GM19025 (cell line): ENCODE data around the gene PPARG.

Source experiments
- ATAC-seq: cut with Tn5 transposase; IDR thresholded peaks from one replicate; pipeline ENCODE4 v1.9.1; 2021; ENCODE audit warnings: mild to moderate bottlenecking, low read depth, moderate library complexity; ENCODE audit not compliant: unreplicated experiment

PPARG gene

DNA sequence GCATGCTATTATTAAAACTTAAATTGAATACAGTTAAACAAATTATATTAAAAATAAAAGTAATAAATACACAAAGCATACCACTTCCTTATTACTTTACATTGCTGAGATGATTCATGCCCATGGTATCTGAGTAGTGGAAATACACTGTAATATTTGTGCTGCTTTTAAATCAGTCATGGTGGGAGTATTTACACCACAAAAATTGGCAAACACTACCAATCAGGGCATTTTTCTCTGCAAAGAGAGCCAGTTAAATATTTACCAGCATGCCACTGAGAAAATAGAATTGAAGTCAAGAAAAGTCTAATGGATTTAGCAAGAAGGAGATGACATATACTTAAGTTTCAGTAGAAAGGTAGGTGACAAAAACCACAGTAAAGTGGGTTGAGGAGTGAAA, 19.6 kb downstream of the PPARG start:
- ATAC-seq = no peak

DNA sequence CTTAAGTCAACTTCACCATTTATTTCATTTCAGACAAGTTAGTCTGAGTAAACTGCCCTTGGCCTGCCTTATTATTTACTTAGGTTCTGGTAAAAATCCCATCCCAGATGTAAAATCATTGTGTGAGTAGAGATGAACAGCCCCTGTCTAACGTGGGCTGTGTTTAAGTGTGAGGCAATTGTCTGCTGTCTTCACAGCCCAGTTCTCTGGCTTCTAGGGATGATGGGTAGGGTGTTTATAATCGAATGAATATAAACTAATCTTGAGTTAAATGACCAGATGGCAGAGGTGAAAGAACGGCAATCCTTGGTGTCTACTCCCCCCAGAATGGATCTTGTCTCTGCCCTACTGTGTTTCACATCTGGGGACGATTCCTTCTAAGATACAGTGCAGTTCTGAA, 20.8 kb downstream of the PPARG start:
- ATAC-seq = no peak

DNA sequence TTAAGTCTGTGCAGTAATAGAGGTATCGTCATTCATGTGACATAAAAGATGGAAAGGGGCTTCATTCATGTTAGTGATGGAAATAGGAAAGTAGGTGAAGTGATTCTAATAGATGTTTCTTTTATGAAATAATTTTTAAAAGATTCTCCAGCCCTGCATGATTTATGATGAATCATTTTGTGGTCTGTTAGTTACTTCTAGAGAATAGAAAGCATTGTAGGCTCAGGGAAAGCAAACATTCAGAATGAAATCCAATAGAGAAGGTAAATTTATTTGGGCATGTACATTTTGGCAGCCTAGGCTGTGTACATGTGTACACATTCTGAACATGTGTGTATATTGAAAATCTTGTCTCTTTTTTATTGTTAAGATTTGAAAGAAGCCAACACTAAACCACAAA, 23.1 kb downstream of the PPARG start:
- ATAC-seq = no peak

DNA sequence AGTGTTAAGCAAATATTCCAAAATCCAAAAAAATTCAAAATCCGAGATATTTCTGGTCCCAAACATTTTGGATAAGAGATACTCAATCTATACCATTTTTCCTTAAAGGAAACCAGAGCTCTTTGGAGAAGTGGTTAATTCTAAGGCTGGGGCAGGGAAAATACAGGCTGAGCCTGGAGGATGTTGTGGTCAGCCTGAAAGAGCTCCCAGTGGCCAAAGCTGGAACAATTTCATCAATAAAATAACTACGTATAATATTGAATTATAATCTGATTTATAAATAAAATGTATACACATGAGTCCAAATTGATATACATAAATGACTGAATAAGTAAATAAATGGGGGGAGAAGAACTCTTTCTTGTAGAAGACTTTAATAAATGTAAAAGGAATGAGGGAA, 24.6 kb downstream of the PPARG start:
- ATAC-seq = no peak

- no peak for ATAC-seq
These were observed 27.4 kb downstream of the PPARG start for GRCh38 chr3:12316253-12316652.

DNA sequence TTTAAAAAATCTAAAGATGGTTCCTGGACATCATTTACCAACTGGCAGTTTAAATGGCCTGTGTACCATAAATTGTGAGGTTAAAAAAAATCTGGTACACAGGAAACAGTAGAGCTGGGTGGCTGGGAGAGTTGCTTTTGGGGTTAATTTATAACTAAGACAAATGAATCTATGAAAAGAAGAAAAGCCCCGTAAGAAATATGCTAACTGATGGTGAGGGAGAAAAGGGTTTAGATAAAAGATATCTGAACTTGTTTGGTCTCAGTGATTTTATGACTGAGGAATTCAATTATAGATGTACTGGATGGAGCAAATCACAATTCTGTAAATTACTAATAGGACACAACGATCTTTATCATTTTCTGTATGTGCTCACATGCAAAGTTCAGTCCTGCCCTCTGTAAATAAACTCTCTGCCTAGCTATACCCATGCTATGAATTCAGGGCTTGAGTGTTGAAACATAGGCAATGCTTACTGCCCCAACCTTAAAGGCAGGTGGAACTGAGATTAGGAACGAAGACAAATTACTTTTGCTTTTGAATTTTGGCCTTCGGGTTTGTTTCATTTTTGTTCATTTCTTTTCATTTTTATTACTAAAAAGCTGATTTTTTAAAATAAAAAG, 28.0 kb downstream of the PPARG start:
- ATAC-seq = peak; percentile 73

- no peak for ATAC-seq
These were observed 29.0 kb downstream of the PPARG start for GRCh38 chr3:12317914-12318313.

- ATAC-seq = no peak
These were observed 30.1 kb downstream of the PPARG start for GRCh38 chr3:12318758-12319621.

DNA sequence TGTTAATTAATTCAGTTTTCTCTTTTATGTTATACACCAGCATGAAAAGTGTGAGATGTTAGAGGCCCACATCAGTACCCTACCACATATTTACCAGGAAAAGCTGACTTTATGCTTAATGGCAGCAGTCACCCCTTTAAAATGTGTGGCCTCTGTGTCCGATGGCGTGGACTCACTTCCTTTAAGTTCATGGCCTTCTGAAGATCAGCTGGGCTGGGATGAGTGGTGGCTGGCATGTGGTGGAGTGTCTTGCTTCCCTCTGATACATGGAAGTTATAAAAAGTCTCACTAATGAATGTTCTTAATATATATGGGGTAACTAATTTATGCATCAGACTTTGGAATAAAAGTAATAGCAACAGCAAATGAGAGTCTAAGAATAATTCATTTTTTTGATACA, 32.1 kb downstream of the PPARG start:
- no peak for ATAC-seq

DNA sequence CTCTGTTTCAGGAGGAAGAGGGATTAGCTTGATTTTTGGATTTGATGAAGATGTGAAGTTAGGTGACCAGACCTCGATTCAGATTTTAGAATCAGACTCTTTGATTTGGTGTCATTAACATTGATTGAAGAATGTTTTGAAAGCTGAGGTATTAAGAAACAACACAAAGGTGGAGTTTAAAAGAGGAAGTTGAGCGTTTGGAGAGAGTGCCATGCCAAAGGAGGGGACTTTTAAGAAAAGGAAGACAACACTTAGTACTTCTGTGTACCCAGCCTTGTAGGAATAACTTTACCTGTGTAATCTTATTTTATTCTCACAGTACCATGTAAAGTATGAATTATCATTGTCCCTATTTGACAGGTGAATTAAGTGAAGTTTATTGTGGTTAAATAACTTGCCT, 34.4 kb downstream of the PPARG start:
- ATAC-seq = no peak

- ATAC-seq = no peak
These were observed 37.0 kb downstream of the PPARG start for GRCh38 chr3:12325586-12326515.

DNA sequence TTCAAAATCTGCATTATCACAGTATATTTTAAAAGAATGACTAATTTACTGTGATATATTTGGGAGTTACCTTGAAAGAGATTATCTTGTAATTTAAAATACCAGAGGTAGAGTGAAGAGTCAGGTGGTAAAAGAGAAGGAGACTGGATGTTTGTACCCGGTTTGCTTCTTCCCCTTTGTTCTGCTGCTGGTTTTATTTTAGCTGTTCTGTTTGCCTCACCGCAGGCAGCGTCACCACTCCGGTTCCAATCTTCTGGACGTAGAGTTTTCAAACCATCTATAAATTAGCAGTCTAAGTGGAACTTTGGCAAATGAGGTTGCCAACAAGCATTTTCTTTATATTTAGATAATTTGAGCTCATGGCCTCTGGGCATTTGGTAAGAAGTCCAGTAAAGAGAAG, 38.2 kb downstream of the PPARG start:
- no peak for ATAC-seq

- ATAC-seq = no peak
These were observed 39.4 kb downstream of the PPARG start for GRCh38 chr3:12328132-12328836.

GRCh38 chr3:12328837-12329462, 40.1 kb downstream of the PPARG start:
- no peak for ATAC-seq

- no peak for ATAC-seq
These were observed 45.9 kb downstream of the PPARG start for GRCh38 chr3:12334786-12335185.

- ATAC-seq = no peak
These were observed 46.6 kb downstream of the PPARG start for GRCh38 chr3:12335421-12335820.

- no peak for ATAC-seq
These were observed 47.2 kb downstream of the PPARG start for GRCh38 chr3:12336099-12336498.

GRCh38 chr3:12338595-12339546, 50.0 kb downstream of the PPARG start:
- ATAC-seq = no peak
